HG03469 (cell line): Measurements from ENCODE around the gene WIPI1.

Experiments
- ATAC-seq: cut with Tn5 transposase; IDR thresholded peaks from one replicate; pipeline ENCODE4 v1.9.1; 2021; ENCODE audit warnings: mild to moderate bottlenecking, moderate library complexity, moderate number of reproducible peaks; ENCODE audit not compliant: unreplicated experiment

The WIPI1 gene

GRCh38 chr17:68461122-68461539 is 3.8 kb upstream of the WIPI1 start:
- ATAC-seq, result no peak

- no peak for ATAC-seq
These were observed 3.4 kb upstream of the WIPI1 start for GRCh38 chr17:68460715-68461114.

- ATAC-seq, result no peak
These were observed 2.9 kb upstream of the WIPI1 start for GRCh38 chr17:68460146-68460545.

GRCh38 chr17:68459037-68459639 is 1.8 kb upstream of the WIPI1 start:
- ATAC-seq, result no peak

GRCh38 chr17:68458260-68459036 is 1.2 kb upstream of the WIPI1 start:
- ATAC-seq, result no peak

- ATAC-seq, result peak; percentile 68
These were observed 403 bp upstream of the WIPI1 start for GRCh38 chr17:68457539-68458259.

- ATAC-seq, result no peak
These were observed 743 bp downstream of the WIPI1 start for GRCh38 chr17:68456339-68457167.

GRCh38 chr17:68455901-68456338 is 1.4 kb downstream of the WIPI1 start:
- ATAC-seq, result no peak

- no peak for ATAC-seq
These were observed 3.2 kb downstream of the WIPI1 start for GRCh38 chr17:68453991-68454665.

- ATAC-seq, result no peak
These were observed 4.5 kb downstream of the WIPI1 start for GRCh38 chr17:68452724-68453290.

- ATAC-seq, result no peak
These were observed 5.5 kb downstream of the WIPI1 start for GRCh38 chr17:68451670-68452354.

GRCh38 chr17:68450801-68451200 is 6.5 kb downstream of the WIPI1 start:
- no peak for ATAC-seq

- ATAC-seq, result no peak
These were observed 6.9 kb downstream of the WIPI1 start for GRCh38 chr17:68450391-68450790.

GRCh38 chr17:68449021-68449739 is 8.1 kb downstream of the WIPI1 start:
- no peak for ATAC-seq

GRCh38 chr17:68446626-68447041 is 10.7 kb downstream of the WIPI1 start:
- ATAC-seq, result no peak

- ATAC-seq, result no peak
These were observed 11.6 kb downstream of the WIPI1 start for GRCh38 chr17:68445671-68446070.

GRCh38 chr17:68443972-68444464 is 13.3 kb downstream of the WIPI1 start:
- no peak for ATAC-seq

- no peak for ATAC-seq
These were observed 16.1 kb downstream of the WIPI1 start for GRCh38 chr17:68441070-68441770.
